K562 (cell line): ENCODE data around the gene TMEM143. TPM values are rescaled to one million over a fixed set of nuclear protein-coding genes. Genes with fewer than 3 reads are reported as not detected.
A peak's percentile ranks its signal among the peaks of the same experiment; 100 is the strongest.

Experiments
- ATAC-seq: fragments of 200-7000 bp; cut with Tn5 transposase; 3 replicates; pipeline ENCODE4 v1.9.1; 2020; ENCODE audit warnings: moderate library complexity
- BruUV-seq: library from RNA; stranded (reverse); fragments of 400-500 nt; replicated peaks from 2 replicates; lab custom pipeline; 2021; lab: Mats Ljungman, UMichigan
- CTCF ChIA-PET: fragments of 300-600 bp; formaldehyde crosslinking; extraction: SDS; loops from one replicate; lab custom pipeline; 2021; ENCODE audit warnings: low intra/inter-chr PET ratio; lab: Yijun Ruan, JAX
- POLR2A ChIA-PET: fragments of 300-600, 350-650 bp; sonication (Branson Sonifier 250); formaldehyde crosslinking; extraction: SDS; loops from one replicate; lab custom pipeline; 2021; ENCODE audit warnings: antibody characterized with exemption, inconsistent platforms; lab: Yijun Ruan, JAX
- DNase-seq, 4 experiments: peaks; one replicate each; pipeline versions ENCODE4 v3.0.0 to v3.0.0-alpha.2; 2011 to 2018; ENCODE audit warnings: low spot score in 3 of 4, mixed read lengths in 3 of 4; ENCODE audit errors: extremely low read depth in 1 of 4
- FAIRE-seq: peaks from 2 replicates; lab custom pipeline; 2011; peaks lifted over from hg19 to GRCh38; lab: Jason Lieb, UNC
- H2AFZ ChIP-seq: 2 replicates; pipeline ENCODE4 v1.6.0; 2011; ENCODE audit warnings: low read depth, low read length, control low read depth, inconsistent platforms
- H3K27ac ChIP-seq: fragments of 200-600 bp; 3 replicates; pipeline ENCODE4 v1.8.0; 2011; ENCODE audit warnings: low read depth, mild to moderate bottlenecking, control low read depth, inconsistent platforms, low read length, moderate library complexity, mixed read lengths; ENCODE audit errors: extremely low read depth
- H3K27me3 ChIP-seq, 2 experiments: fragments of 300-600 bp in 1 of 2; 2 replicates in 1 of 2; 3 replicates in 1 of 2; pipeline versions ENCODE4 v1.6.0 to v1.8.0; 2011; ENCODE audit warnings: inconsistent platforms in 2 of 2, low read length in 2 of 2, mild to moderate bottlenecking in 1 of 2, mixed read lengths in 1 of 2, moderate library complexity in 1 of 2; ENCODE audit not compliant: control insufficient read depth in 2 of 2, insufficient read depth in 2 of 2
- H3K36me3 ChIP-seq: fragments of 300-600 bp; 3 replicates; pipeline ENCODE4 v1.8.0; 2011; ENCODE audit warnings: mild to moderate bottlenecking, low read length, inconsistent platforms; ENCODE audit not compliant: control insufficient read depth, insufficient read depth
- H3K4me1 ChIP-seq, 2 experiments: fragments of 200-600 bp in 1 of 2; replicated peaks in 1 of 2; 2 replicates in 1 of 2; 3 replicates in 1 of 2; pipeline versions ENCODE4 v1.5.1 to v1.8.0; 2011; ENCODE audit warnings: inconsistent platforms in 2 of 2, low read length in 2 of 2, mild to moderate bottlenecking in 1 of 2, mixed read lengths in 1 of 2, moderate library complexity in 1 of 2; ENCODE audit not compliant: control insufficient read depth in 2 of 2, insufficient read depth in 2 of 2
- H3K4me2 ChIP-seq: 2 replicates; pipeline ENCODE4 v1.6.1; 2011; ENCODE audit warnings: low read length, control low read depth, inconsistent platforms, mixed read lengths; ENCODE audit not compliant: insufficient read depth
- H3K4me3 ChIP-seq: fragments of 200-600 bp; sonication (generic), shearing (Covaris generic); 2 replicates; pipeline ENCODE4 v1.5.1; 2016; ENCODE audit warnings: control low read depth, inconsistent platforms
- H3K79me2 ChIP-seq: fragments of 200-600 bp; 3 replicates; pipeline ENCODE4 v1.8.0; 2011; ENCODE audit warnings: low read length, inconsistent platforms; ENCODE audit not compliant: control insufficient read depth, insufficient read depth
- H3K9ac ChIP-seq, 2 experiments: 2 replicates each; pipeline versions ENCODE4 v1.6.0 to v1.6.1; 2011; ENCODE audit warnings: low read depth in 2 of 2, low read length in 2 of 2, control low read depth in 1 of 2, inconsistent platforms in 1 of 2, mild to moderate bottlenecking in 1 of 2, mixed read lengths in 1 of 2; ENCODE audit not compliant: insufficient read depth in 1 of 2
- H3K9me1 ChIP-seq: one replicate; pipeline ENCODE4 v1.6.0; 2011; ENCODE audit warnings: inconsistent platforms, mild to moderate bottlenecking, low read length, moderate library complexity; ENCODE audit not compliant: control insufficient read depth, insufficient read depth
- H3K9me3 ChIP-seq: replicated peaks from 2 replicates; pipeline ENCODE4 v1.5.1; 2011; ENCODE audit warnings: low read depth, low read length, inconsistent platforms; ENCODE audit not compliant: control insufficient read depth, insufficient read depth
- H4K20me1 ChIP-seq: replicated peaks from 2 replicates; pipeline ENCODE4 v1.6.1; 2011; ENCODE audit warnings: low read length, inconsistent platforms, mixed read lengths; ENCODE audit not compliant: control insufficient read depth, insufficient read depth
- ASH1L ChIP-seq: fragments of 450-650 bp; IDR thresholded peaks from 2 replicates; pipeline ENCODE4 v1.6.1; 2018; ENCODE audit warnings: borderline replicate concordance, mild to moderate bottlenecking, low read depth; ENCODE audit not compliant: partially characterized antibody
- ATF1 ChIP-seq, 2 experiments: fragments of 450-650 bp in 1 of 2; IDR thresholded peaks; 2 replicates each; pipeline ENCODE4 v1.6.1; 2016; ENCODE audit warnings: missing compliant biosample characterization in 1 of 2, missing genetic modification characterization in 1 of 2
- ATF2 ChIP-seq: sonication (generic); formaldehyde crosslinking; IDR thresholded peaks from 2 replicates; pipeline ENCODE4 v1.8.1; 2022; ENCODE audit warnings: missing genetic modification reagents
- ATF4 ChIP-seq: fragments of 450-650 bp; formaldehyde crosslinking; IDR thresholded peaks from 2 replicates; pipeline ENCODE4 v1.4.0; 2022; ENCODE audit warnings: mild to moderate bottlenecking, moderate library complexity
- BCOR ChIP-seq: fragments of 450-650 bp; IDR thresholded peaks from 2 replicates; pipeline ENCODE4 v1.6.1; 2016
- BRD9 ChIP-seq: fragments of 450-650 bp; IDR thresholded peaks from 2 replicates; pipeline ENCODE4 v1.6.1; 2018; ENCODE audit warnings: low read depth; ENCODE audit not compliant: partially characterized antibody
- CREM ChIP-seq: IDR thresholded peaks from 2 replicates; pipeline ENCODE4 v1.6.1; 2014; ENCODE audit warnings: antibody characterized with exemption, low read depth
- CTCFL ChIP-seq: IDR thresholded peaks from 2 replicates; pipeline ENCODE4 v1.6.1; 2011; ENCODE audit warnings: borderline replicate concordance, low read depth, mild to moderate bottlenecking, moderate library complexity, low read length; ENCODE audit not compliant: insufficient read depth, poor library complexity, severe bottlenecking
- DACH1 ChIP-seq: fragments of 450-650 bp; IDR thresholded peaks from 2 replicates; pipeline ENCODE4 v1.6.1; 2018; ENCODE audit not compliant: partially characterized antibody
- GABPA ChIP-seq: fragments of 200-800 bp; sonication (Bioruptor generic); conservative IDR thresholded peaks from 2 replicates; pipeline ENCODE4 v1.6.1; 2016; ENCODE audit warnings: low read depth, missing genetic modification characterization, missing compliant biosample characterization
- IRF2 ChIP-seq: sonication (generic); formaldehyde crosslinking; IDR thresholded peaks from 2 replicates; pipeline ENCODE4 v1.8.1; 2022; ENCODE audit warnings: mild to moderate bottlenecking, missing genetic modification reagents
- RB1 ChIP-seq: fragments of 450-650 bp; IDR thresholded peaks from 2 replicates; pipeline ENCODE4 v1.6.1; 2017; ENCODE audit warnings: low read depth, mild to moderate bottlenecking
- RBM15 ChIP-seq: fragments of 200-400 bp; formaldehyde crosslinking; IDR thresholded peaks from 2 replicates; pipeline ENCODE4 v1.6.1; 2018; ENCODE audit warnings: mild to moderate bottlenecking, low read length, moderate library complexity; ENCODE audit not compliant: insufficient read depth
- SIN3B ChIP-seq: fragments of 450-650 bp; IDR thresholded peaks from 2 replicates; pipeline ENCODE4 v1.6.1; 2017; ENCODE audit warnings: low read depth, mild to moderate bottlenecking, moderate library complexity
- SIX5 ChIP-seq, 2 experiments: IDR thresholded peaks; 2 replicates each; pipeline ENCODE4 v1.6.1; 2011; ENCODE audit warnings: low read length in 2 of 2, borderline replicate concordance in 1 of 2, low read depth in 1 of 2, mild to moderate bottlenecking in 1 of 2, moderate library complexity in 1 of 2; ENCODE audit not compliant: insufficient read depth in 1 of 2
- ZNF143 ChIP-seq: sonication (generic); formaldehyde crosslinking; IDR thresholded peaks from 2 replicates; pipeline ENCODE4 v1.9.0; 2022; ENCODE audit warnings: mild to moderate bottlenecking, missing genetic modification reagents
- ZNF311 ChIP-seq: fragments of 250-450 bp; sonication (Bioruptor Pico); IDR thresholded peaks from 2 replicates; pipeline ENCODE4 v1.4.0; 2020; ENCODE audit warnings: mild to moderate bottlenecking, moderate library complexity
- WGBS: fragments of 100-300 bp; shearing (Covaris generic); methylation state at CpG from one replicate; pipeline ENCODE4 v1.1.6; 2016; ENCODE audit warnings: low coverage, mixed read lengths; ENCODE audit not compliant: insufficient coverage; ENCODE audit errors: missing lambda C conversion rate; 5-methylcytosine and 5-hydroxymethylcytosine counted together
- in situ Hi-C: fragments of 300-500 bp; cut with MboI; formaldehyde crosslinking; loops from 4 replicates; pipeline ENCODE4 v1.15.0; 2018; ENCODE audit warnings: inconsistent platforms, mixed read lengths
- intact Hi-C: fragments of 100-400 bp; cut with micrococcal nuclease; formaldehyde crosslinking; loops from 2 replicates; pipeline ENCODE4 v1.14.2; 2022
- polyA plus RNA-seq, 8 experiments: library from polyadenylated mRNA; depleted of rRNA in 4 of 8; stranded (reverse) in 5 of 8; unstranded in 3 of 8; fragments of >200 nt; fragmentation: Nextera tagmentation in 2 of 8; fragmentation: Illumina TruSeq in 1 of 8; extraction: Ambion mirVana in 2 of 8; extraction: Trizol in 1 of 8; gene quantifications; 2 replicates each; pipeline versions ENCODE4 v1.2.1 to v1.2.3, GENCODE V29; 2011 to 2014; ENCODE audit warnings: inconsistent platforms in 1 of 8, missing spikeins in 1 of 8
- total RNA-seq, 7 experiments: library from RNA; depleted of rRNA in 6 of 7; stranded (reverse); fragments of >200 nt in 6 of 7; fragmentation: Illumina TruSeq in 2 of 7; extraction: Trizol in 2 of 7; gene quantifications; 2 replicates each; pipeline versions ENCODE4 v1.2.1 to v1.2.3, GENCODE V29; 2011 to 2021; ENCODE audit warnings: low replicate concordance in 1 of 7

The TMEM143 gene
- total and polyA plus RNA-seq, 9 of the 15 experiments (the other 6 are each of a cell fraction or from before 2014, with no cell fraction given) = 0.66 to 8.8 (median 4.3) TPM

GRCh38 chr19:48405010-48405659, 41.4 kb upstream of the TMEM143 start (continued):
- TF ChIP-seq IRF2 (0 out of 2 replicates have a peak, but pooled peaks have one; percentile 44), SIN3B (no peak), BCOR (peak; percentile 91), CTCFL (no peak), ZNF311 (CRISPR knock-in tag) (no peak), BRD9 (no peak)
- TF ChIP-seq, all 486 proteins: peak for 9

- peaks cover 12% of the 10 kb centered on the region for H4K20me1 ChIP-seq
- ATAC-seq (peak; percentile 62), DNase-seq (peak; percentile 36 to 70 (median 55)), FAIRE-seq (peak; percentile 80)
- ChIA-PET POLR2A (interaction anchor here (0.6 to 1.2 kb wide), 6 partner anchors 10 to 928 kb away, joined by 3 to 7 read pairs (median 3); no protein-coding TSS in a partner anchor), CTCF (no interaction called here)
- peaks cover 35% of the 10 kb centered on the region; the same call in 2 of the 3 replicates for H3K36me3 ChIP-seq
- H3K4me2 ChIP-seq = peak overlapping the region; percentile 18; the same call in 1 of the 2 replicates
- no peak overlapping the region for H3K4me3 ChIP-seq
- no peaks in the 10 kb centered on the region for H3K9me3 ChIP-seq
- no peaks in the 10 kb centered on the region for H3K27me3 ChIP-seq
- intact Hi-C loops = no loop called here
- WGBS = 41% methylated on average over 3 of the region's 3 CpGs
- peaks cover 11 to 29% of the 10 kb centered on the region in 2 experiments; a peak in 4 of 5 replicates for H3K4me1 ChIP-seq
- H3K79me2 ChIP-seq = peaks cover 64% of the 10 kb centered on the region
- no TSS peak for BruUV-seq
- no peak overlapping the region for H3K9ac ChIP-seq
- H2AFZ ChIP-seq = peak overlapping the region; percentile 64
- no peaks in the 10 kb centered on the region for H3K9me1 ChIP-seq
- no peak overlapping the region for H3K27ac ChIP-seq
- in situ Hi-C loops = no loop called here
- TF ChIP-seq ATF1 (CRISPR knock-in tag; IDR thresholded peaks at IDR 0.05) (no peak), ATF1 (tag; IDR thresholded peaks at IDR 0.05) (0 out of 2 replicates have a peak, but pooled peaks have one; percentile 26), ATF2 (CRISPR knock-in tag) (no peak), ATF4 (no peak), ASH1L (peak; percentile 49), GABPA (tag) (peak; percentile 45), SIX5 (IDR thresholded peaks at IDR 0.05; ENCODE audit: borderline replicate concordance in 1 of 2, insufficient read depth in 1 of 2, low read depth in 1 of 2, low read length in 2 of 2) (peak; percentile 92 to 93), RB1 (no peak), DACH1 (no peak), CREM (peak; percentile 76), RBM15 (no peak), ZNF143 (CRISPR knock-in tag) (peak; percentile 87)
Measured at GRCh38 chr19:48403606-48404005, 39.9 kb upstream of the TMEM143 start.
